ENCODE data around the gene PLEKHG4. TPM values are rescaled to one million over a fixed set of nuclear protein-coding genes. Genes with fewer than 3 reads are reported as not detected.
A peak's percentile ranks its signal among the peaks of the same experiment; 100 is the strongest.

Gene PLEKHG4
- total and polyA plus RNA-seq, 9 of the 15 experiments (the other 6 are each of a cell fraction or from before 2014, with no cell fraction given): 3.7 to 36.8 (median 17.9) TPM

GRCh38 chr16:67311607-67312488 lies 32.5 kb downstream of the PLEKHG4 start:
- DNase-seq (ENCODE audit: extremely low read depth in 1 of 4, low spot score in 3 of 4): peak in 3 of 4 experiments; percentile 17 to 47 (median 18)
- ATAC-seq: peak; percentile 42; the same call in 1 of the 3 replicates
- Histone ChIP-seq H3K27ac (ENCODE audit: extremely low read depth, low read depth, low read length) (no peak overlapping the region), H3K4me1 (replicated peaks in 1 of 2; ENCODE audit: control insufficient read depth in 2 of 2, insufficient read depth in 2 of 2, low read length in 2 of 2) (peaks cover 0 to 19% of the 10 kb centered on the region in 2 experiments; a peak in 4 of 5 replicates), H3K4me2 (ENCODE audit: insufficient read depth, low read length) (no peak overlapping the region), H3K9me1 (ENCODE audit: control insufficient read depth, insufficient read depth, low read length) (no peaks in the 10 kb centered on the region), H3K9me3 (replicated peaks; ENCODE audit: control insufficient read depth, insufficient read depth, low read depth, low read length) (no peaks in the 10 kb centered on the region), H3K4me3 (no peak overlapping the region), H4K20me1 (replicated peaks; ENCODE audit: control insufficient read depth, insufficient read depth, low read length) (no peaks in the 10 kb centered on the region), H3K27me3 (ENCODE audit: control insufficient read depth in 2 of 2, insufficient read depth in 2 of 2, low read length in 2 of 2) (peaks cover 0 to 7% of the 10 kb centered on the region in 2 experiments; a peak in 1 of 5 replicates), H3K79me2 (ENCODE audit: control insufficient read depth, insufficient read depth, low read length) (no peaks in the 10 kb centered on the region), H3K9ac (ENCODE audit: insufficient read depth in 1 of 2, low read depth in 2 of 2, low read length in 2 of 2) (no peak overlapping the region), H3K36me3 (ENCODE audit: control insufficient read depth, insufficient read depth, low read length) (no peaks in the 10 kb centered on the region), H2AFZ (ENCODE audit: low read depth, low read length) (peak overlapping the region; percentile 49; the same call in 1 of the 2 replicates)
- intact Hi-C loops (cut with micrococcal nuclease) (no loop called here), in situ Hi-C loops (cut with MboI) (no loop called here)
- ChIA-PET CTCF (ENCODE audit: low intra/inter-chr PET ratio) (no interaction called here), POLR2A (interaction anchor here (0.6 to 1.4 kb wide), 4 partner anchors 10 to 151 kb away, joined by 3 to 4 read pairs (median 3); no protein-coding TSS in a partner anchor)
- 24% methylated on average over 5 of the region's 5 CpGs for WGBS (ENCODE audit: insufficient coverage, low coverage, missing lambda C conversion rate)
- no TSS peak for BruUV-seq (replicated peaks)
- no peak for FAIRE-seq
- TF ChIP-seq PHTF2 (CRISPR knock-in tag; IDR thresholded peaks at IDR 0.05): no peak
- TF ChIP-seq CBX1 (IDR thresholded peaks at IDR 0.05; ENCODE audit: low read depth): no peak
- TF ChIP-seq SETDB1 (IDR thresholded peaks at IDR 0.05; ENCODE audit: low read length): no peak
- TF ChIP-seq ELF2 (CRISPR knock-in tag; IDR thresholded peaks at IDR 0.05): no peak
- no peak for TF ChIP-seq ZFP91 (CRISPR knock-in tag; IDR thresholded peaks at IDR 0.05)
- no peak for TF ChIP-seq ZNF76 (CRISPR knock-in tag; IDR thresholded peaks at IDR 0.05; ENCODE audit: borderline replicate concordance)
- TF ChIP-seq CREM (IDR thresholded peaks at IDR 0.05; ENCODE audit: low read depth): peak; percentile 83
- TF ChIP-seq ZNF146 (CRISPR knock-in tag; IDR thresholded peaks at IDR 0.05; ENCODE audit: unreplicated experiment): no peak
- TF ChIP-seq HDAC6 (IDR thresholded peaks at IDR 0.05; ENCODE audit: low read depth, low read length): no peak
- TF ChIP-seq HOXB6 (CRISPR knock-in tag; IDR thresholded peaks at IDR 0.05; ENCODE audit: borderline replicate concordance): no peak
- no peak for TF ChIP-seq SRSF9 (IDR thresholded peaks at IDR 0.05; ENCODE audit: borderline replicate concordance, low read depth, low read length)
- TF ChIP-seq RAD51 (IDR thresholded peaks at IDR 0.05; ENCODE audit: borderline replicate concordance, low read depth): no peak
- TF ChIP-seq NFIC (IDR thresholded peaks at IDR 0.05): 0 out of 2 replicates have a peak, but pooled peaks have one; percentile 29
- 0 out of 2 replicates have a peak, but pooled peaks have one; percentile 20 for TF ChIP-seq ZBTB12 (CRISPR knock-in tag; IDR thresholded peaks at IDR 0.05)
- TF ChIP-seq ZNF280B (CRISPR knock-in tag; IDR thresholded peaks at IDR 0.05): no peak
- no peak for TF ChIP-seq ADNP (tag; IDR thresholded peaks at IDR 0.05)
- TF ChIP-seq ZBTB17 (CRISPR knock-in tag; IDR thresholded peaks at IDR 0.05): no peak
